IMR-90 (cell line): ENCODE results near the gene POLR2J. TPM values are rescaled to one million over a fixed set of nuclear protein-coding genes. Genes with fewer than 3 reads are reported as not detected.

ENCODE experiments used
- ATAC-seq: fragments of 200-7000 bp; cut with Tn5 transposase; 2 replicates; pipeline ENCODE4 v1.9.1; 2020; ENCODE audit warnings: low read depth, mild to moderate bottlenecking, moderate library complexity
- BruUV-seq: library from RNA; stranded (reverse); fragments of 400-500 nt; replicated peaks from 2 replicates; lab custom pipeline; 2021; lab: Mats Ljungman, UMichigan
- CTCF ChIA-PET: fragments of 300-600 bp; formaldehyde crosslinking; extraction: SDS; loops from one replicate; lab custom pipeline; 2021; ENCODE audit warnings: antibody characterized with exemption; lab: Yijun Ruan, JAX
- POLR2A ChIA-PET: fragments of 300-600 bp; sonication (Branson Sonifier 250); formaldehyde crosslinking; loops from one replicate; lab custom pipeline; 2022; ENCODE audit warnings: antibody characterized with exemption; ENCODE audit not compliant: unreplicated experiment; lab: Charles Lee
- DNase-seq: peaks from one replicate; pipeline ENCODE4 v3.0.0; 2013
- H2AFZ ChIP-seq: replicated peaks from 2 replicates; pipeline ENCODE3; 2013; ENCODE audit warnings: low read length, mild to moderate bottlenecking; ENCODE audit not compliant: poor library complexity
- H2AK5ac ChIP-seq: 2 replicates; pipeline ENCODE4 v1.6.1; 2013; ENCODE audit warnings: low read depth, low read length, inconsistent platforms
- H2AK9ac ChIP-seq: replicated peaks from 2 replicates; pipeline ENCODE3; 2013; ENCODE audit warnings: mild to moderate bottlenecking, low read depth, low read length, moderate library complexity; ENCODE audit not compliant: poor library complexity
- H2BK120ac ChIP-seq: 2 replicates; pipeline ENCODE4 v1.6.1; 2013; ENCODE audit warnings: low read depth, low read length, inconsistent platforms
- H2BK15ac ChIP-seq: 3 replicates; pipeline ENCODE4 v1.6.1; 2013; ENCODE audit warnings: low read depth, low read length, inconsistent platforms
- H2BK20ac ChIP-seq: 2 replicates; pipeline ENCODE4 v1.6.1; 2013; ENCODE audit warnings: low read depth, mild to moderate bottlenecking, inconsistent platforms, low read length, moderate library complexity
- H2BK5ac ChIP-seq: 2 replicates; pipeline ENCODE4 v1.6.1; 2013; ENCODE audit warnings: mild to moderate bottlenecking, low read depth, low read length, inconsistent platforms; ENCODE audit not compliant: poor library complexity, severe bottlenecking
- H3K14ac ChIP-seq: replicated peaks from 2 replicates; pipeline ENCODE4 v1.6.1; 2013; ENCODE audit warnings: low read depth, low read length, inconsistent platforms
- H3K18ac ChIP-seq: 2 replicates; pipeline ENCODE4 v1.6.1; 2013; ENCODE audit warnings: low read depth, low read length, control low read depth
- H3K23ac ChIP-seq: 2 replicates; pipeline ENCODE4 v1.6.1; 2013; ENCODE audit warnings: low read depth, low read length, inconsistent platforms
- H3K27ac ChIP-seq: 2 replicates; pipeline ENCODE4 v1.5.1; 2013; ENCODE audit warnings: mild to moderate bottlenecking, control low read depth, low read length; ENCODE audit not compliant: insufficient read depth
- H3K27me3 ChIP-seq: 2 replicates; pipeline ENCODE4 v1.6.1; 2013; ENCODE audit warnings: low read length; ENCODE audit not compliant: control insufficient read depth, insufficient read depth
- H3K36me3 ChIP-seq: 2 replicates; pipeline ENCODE4 v1.6.1; 2013; ENCODE audit warnings: low read length, mixed read lengths; ENCODE audit not compliant: control insufficient read depth, insufficient read depth
- H3K4ac ChIP-seq: 2 replicates; pipeline ENCODE4 v1.6.1; 2013; ENCODE audit warnings: low read depth, low read length, inconsistent platforms
- H3K4me1 ChIP-seq: 2 replicates; pipeline ENCODE4 v1.6.1; 2013; ENCODE audit warnings: low read length, mixed read lengths; ENCODE audit not compliant: control insufficient read depth, insufficient read depth
- H3K4me2 ChIP-seq: 2 replicates; pipeline ENCODE4 v1.6.1; 2013; ENCODE audit warnings: low read depth, mild to moderate bottlenecking, control low read depth, low read length, moderate library complexity
- H3K4me3 ChIP-seq: 2 replicates; pipeline ENCODE4 v1.5.1; 2013; ENCODE audit warnings: low read depth, mild to moderate bottlenecking, control low read depth, low read length, moderate library complexity; ENCODE audit not compliant: insufficient read depth
- H3K56ac ChIP-seq: 2 replicates; pipeline ENCODE4 v1.6.1; 2013; ENCODE audit warnings: low read length, inconsistent platforms; ENCODE audit not compliant: insufficient read depth; ENCODE audit errors: extremely low read depth
- H3K79me1 ChIP-seq, 2 experiments: 2 replicates each; pipeline ENCODE4 v1.6.1; 2013; ENCODE audit warnings: low read length in 2 of 2, inconsistent platforms in 1 of 2, low read depth in 1 of 2
- H3K9ac ChIP-seq: 2 replicates; pipeline ENCODE4 v1.6.1; 2013; ENCODE audit warnings: low read depth, low read length, control low read depth
- H3K9me1 ChIP-seq: 2 replicates; pipeline ENCODE4 v1.6.1; 2013; ENCODE audit warnings: low read length, inconsistent platforms; ENCODE audit not compliant: insufficient read depth
- H3K9me3 ChIP-seq: 2 replicates; pipeline ENCODE4 v1.6.1; 2013; ENCODE audit warnings: low read length; ENCODE audit not compliant: control insufficient read depth, insufficient read depth
- H4K20me1 ChIP-seq: 2 replicates; pipeline ENCODE4 v1.6.1; 2013; ENCODE audit warnings: low read length, inconsistent platforms; ENCODE audit not compliant: insufficient read depth
- H4K5ac ChIP-seq: 2 replicates; pipeline ENCODE4 v1.6.1; 2013; ENCODE audit warnings: mild to moderate bottlenecking, low read depth, low read length, control low read depth
- H4K8ac ChIP-seq, 2 experiments: 2 replicates each; pipeline ENCODE4 v1.6.1; 2013; ENCODE audit warnings: low read depth in 2 of 2, low read length in 2 of 2, control low read depth in 1 of 2, inconsistent platforms in 1 of 2
- H4K91ac ChIP-seq: 2 replicates; pipeline ENCODE4 v1.6.1; 2013; ENCODE audit warnings: low read depth, low read length, inconsistent platforms; ENCODE audit not compliant: insufficient read depth
- BHLHE40 ChIP-seq: fragments of 150-350 bp; IDR thresholded peaks from 2 replicates; pipeline ENCODE4 v1.6.1; 2016; ENCODE audit warnings: mild to moderate bottlenecking, low read depth, low read length
- CEBPB ChIP-seq: IDR thresholded peaks from 2 replicates; pipeline ENCODE4 v1.6.1; 2012; ENCODE audit warnings: low read depth, low read length, improper control_type of control experiment
- CHD1 ChIP-seq: IDR thresholded peaks from 2 replicates; pipeline ENCODE4 v1.6.1; 2012; ENCODE audit warnings: low read depth, low read length, improper control_type of control experiment
- FOS ChIP-seq: fragments of 150-350 bp; IDR thresholded peaks from 2 replicates; pipeline ENCODE4 v1.6.1; 2016; ENCODE audit warnings: low read depth, low read length
- MAFK ChIP-seq: IDR thresholded peaks from 2 replicates; pipeline ENCODE4 v1.6.1; 2012; ENCODE audit warnings: low read depth, low read length, improper control_type of control experiment
- MAZ ChIP-seq: IDR thresholded peaks from 2 replicates; pipeline ENCODE4 v1.6.1; 2012; ENCODE audit warnings: low read depth, mild to moderate bottlenecking, low read length, improper control_type of control experiment, moderate library complexity, borderline replicate concordance
- MXI1 ChIP-seq: IDR thresholded peaks from 2 replicates; pipeline ENCODE4 v1.6.1; 2012; ENCODE audit warnings: low read depth, mild to moderate bottlenecking, low read length, moderate library complexity, borderline replicate concordance
- NFE2L2 ChIP-seq: fragments of 150-350 bp; IDR thresholded peaks from 2 replicates; pipeline ENCODE4 v1.6.1; 2016; ENCODE audit warnings: low read depth, mild to moderate bottlenecking, low read length
- POLR2A ChIP-seq: IDR thresholded peaks from 2 replicates; pipeline ENCODE4 v1.6.1; 2012; ENCODE audit warnings: mild to moderate bottlenecking, low read depth, low read length
- RAD21 ChIP-seq: IDR thresholded peaks from 2 replicates; pipeline ENCODE4 v1.6.1; 2012; ENCODE audit warnings: low read length, improper control_type of control experiment
- RCOR1 ChIP-seq: IDR thresholded peaks from 2 replicates; pipeline ENCODE4 v1.6.1; 2012; ENCODE audit warnings: mild to moderate bottlenecking, low read length, improper control_type of control experiment; ENCODE audit not compliant: insufficient replicate concordance
- RFX5 ChIP-seq: IDR thresholded peaks from 2 replicates; pipeline ENCODE4 v1.8.0; 2012; ENCODE audit warnings: low read depth, mild to moderate bottlenecking, low read length, moderate library complexity
- SMC3 ChIP-seq: fragments of 150-350 bp; IDR thresholded peaks from 2 replicates; pipeline ENCODE4 v1.6.1; 2016; ENCODE audit warnings: low read depth, mild to moderate bottlenecking, antibody characterized with exemption, low read length, moderate library complexity
- WGBS, 2 experiments: methylation state at CpG; one replicate each; pipeline versions ENCODE4 v1.1.5 to v1.1.7; 2013; ENCODE audit warnings: missing lambda C conversion rate in 2 of 2; ENCODE audit not compliant: insufficient read length in 1 of 2; ENCODE audit errors: extremely low coverage in 2 of 2; 5-methylcytosine and 5-hydroxymethylcytosine counted together
- dilution Hi-C: fragments of 300-500 bp; cut with HindIII; formaldehyde crosslinking; loops from one replicate; pipeline ENCODE4 v1.14.3; 2018; ENCODE audit warnings: low sequenced_read_pairs; ENCODE audit not compliant: unreplicated experiment
- in situ Hi-C: fragments of 300-500 bp; cut with MboI; formaldehyde crosslinking; loops from 3 replicates; pipeline ENCODE4 v1.14.3; 2019; ENCODE audit warnings: low sequenced_read_pairs, inconsistent platforms, mixed read lengths
- intact Hi-C: fragments of 100-400 bp; cut with micrococcal nuclease; formaldehyde crosslinking; loops from 2 replicates; pipeline ENCODE4 v1.10.0; 2022
- polyA plus RNA-seq, 3 experiments: library from polyadenylated mRNA; depleted of rRNA; stranded (reverse); fragments of >200 nt; gene quantifications; 2 replicates each; pipeline ENCODE4 v1.2.3, GENCODE V29; 2012; ENCODE audit warnings: low replicate concordance in 1 of 3
- total RNA-seq: library from RNA; depleted of rRNA; stranded (reverse); fragments of >200 nt; gene quantifications from 2 replicates; pipeline ENCODE4 v1.2.3, GENCODE V29; 2012
- TF ChIP-seq, protein P1 (sequence below): fragments of 150-350 bp; IDR thresholded peaks from 2 replicates; pipeline ENCODE4 v1.6.1; 2016; ENCODE audit warnings: low read depth, mild to moderate bottlenecking, low read length, moderate library complexity, borderline replicate concordance
- TF ChIP-seq, protein P2 (sequence below): fragments of 150-350 bp; IDR thresholded peaks from 2 replicates; pipeline ENCODE4 v1.6.1; 2017; ENCODE audit warnings: mild to moderate bottlenecking, antibody characterized with exemption, low read length, low read depth
- TF ChIP-seq, protein P3 (sequence below): conservative IDR thresholded peaks from 2 replicates; pipeline ENCODE4 v1.5.1; 2012; ENCODE audit warnings: mild to moderate bottlenecking, low read depth, low read length, improper control_type of control experiment

Gene POLR2J
- total and polyA plus RNA-seq, 2 of the 4 experiments (the other 2 are of a cell fraction) = 20.8 to 92.6 TPM

DNA sequence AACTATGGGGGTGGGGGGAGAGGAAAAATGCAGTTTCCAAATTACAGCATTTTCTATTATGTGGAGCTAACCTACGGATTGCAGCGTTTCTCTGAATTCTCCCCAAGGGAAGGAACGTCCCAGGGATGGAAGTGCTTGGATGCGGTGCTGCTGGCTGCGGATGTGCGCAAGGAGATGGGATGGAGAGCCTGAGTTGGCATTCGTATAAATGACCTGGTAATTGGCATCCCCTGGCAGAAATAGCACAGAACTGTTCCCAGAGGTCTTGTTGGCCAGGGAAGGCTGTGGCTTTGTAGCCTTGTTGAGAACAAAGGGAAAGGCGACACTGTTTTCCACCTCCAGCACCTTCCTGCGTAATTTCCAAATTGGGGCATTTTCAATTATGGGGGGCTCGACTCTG lies 42.6 kb downstream of the POLR2J start:
- no peak overlapping the region for H3K23ac ChIP-seq
- no peak overlapping the region for H4K5ac ChIP-seq
- peaks cover 7% of the 10 kb centered on the region for H3K4me1 ChIP-seq
- H3K4me3 ChIP-seq = no peak overlapping the region
- no peaks in the 10 kb centered on the region for H4K20me1 ChIP-seq
- dilution Hi-C loops (no loop called here), intact Hi-C loops (no loop called here), in situ Hi-C loops (no loop called here)
- BruUV-seq = no TSS peak
- CTCF ChIA-PET = no interaction called here
- H3K4ac ChIP-seq = no peak overlapping the region
- peaks cover 8% of the 10 kb centered on the region for H3K9me1 ChIP-seq
- no peak overlapping the region for H3K9ac ChIP-seq
- POLR2A ChIA-PET = no interaction called here
- H3K27me3 ChIP-seq = no peaks in the 10 kb centered on the region
- no peak overlapping the region for H3K18ac ChIP-seq
- H2AK9ac ChIP-seq = peak overlapping the region; percentile 3
- H3K79me1 ChIP-seq = peaks cover 6 to 40% of the 10 kb centered on the region in 2 experiments; a peak in 3 of 4 replicates
- ATAC-seq (no peak), DNase-seq (no peak)
- H2AK5ac ChIP-seq = no peak overlapping the region
- H2BK120ac ChIP-seq = no peak overlapping the region
- 97% methylated on average over 5 of the region's 10 CpGs; no CpG with 5 or more reads in 1 of the 2 experiments for WGBS, 2 experiments
- H2BK15ac ChIP-seq = no peak overlapping the region
- no peaks in the 10 kb centered on the region for H3K9me3 ChIP-seq
- no peak overlapping the region for H4K8ac ChIP-seq
- no peak overlapping the region for H3K4me2 ChIP-seq
- peaks cover 8% of the 10 kb centered on the region for H3K36me3 ChIP-seq
- no peak overlapping the region for H4K91ac ChIP-seq
- no peak overlapping the region for H3K27ac ChIP-seq
- no peak overlapping the region for H2AFZ ChIP-seq
- no peak overlapping the region for H3K14ac ChIP-seq
- no peak overlapping the region for H2BK20ac ChIP-seq
- H3K56ac ChIP-seq = no peak overlapping the region
- no peak overlapping the region for H2BK5ac ChIP-seq
- TF ChIP-seq SMC3 (no peak), NFE2L2 (no peak), BHLHE40 (no peak), CHD1 (no peak), MAZ (no peak), MXI1 (no peak), FOS (no peak), RAD21 (no peak), RFX5 (no peak), MAFK (no peak), CEBPB (no peak), POLR2A (no peak), RCOR1 (no peak)
- TF ChIP-seq, protein P1, sequence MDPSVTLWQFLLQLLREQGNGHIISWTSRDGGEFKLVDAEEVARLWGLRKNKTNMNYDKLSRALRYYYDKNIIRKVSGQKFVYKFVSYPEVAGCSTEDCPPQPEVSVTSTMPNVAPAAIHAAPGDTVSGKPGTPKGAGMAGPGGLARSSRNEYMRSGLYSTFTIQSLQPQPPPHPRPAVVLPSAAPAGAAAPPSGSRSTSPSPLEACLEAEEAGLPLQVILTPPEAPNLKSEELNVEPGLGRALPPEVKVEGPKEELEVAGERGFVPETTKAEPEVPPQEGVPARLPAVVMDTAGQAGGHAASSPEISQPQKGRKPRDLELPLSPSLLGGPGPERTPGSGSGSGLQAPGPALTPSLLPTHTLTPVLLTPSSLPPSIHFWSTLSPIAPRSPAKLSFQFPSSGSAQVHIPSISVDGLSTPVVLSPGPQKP = no peak
- TF ChIP-seq, protein P2, sequence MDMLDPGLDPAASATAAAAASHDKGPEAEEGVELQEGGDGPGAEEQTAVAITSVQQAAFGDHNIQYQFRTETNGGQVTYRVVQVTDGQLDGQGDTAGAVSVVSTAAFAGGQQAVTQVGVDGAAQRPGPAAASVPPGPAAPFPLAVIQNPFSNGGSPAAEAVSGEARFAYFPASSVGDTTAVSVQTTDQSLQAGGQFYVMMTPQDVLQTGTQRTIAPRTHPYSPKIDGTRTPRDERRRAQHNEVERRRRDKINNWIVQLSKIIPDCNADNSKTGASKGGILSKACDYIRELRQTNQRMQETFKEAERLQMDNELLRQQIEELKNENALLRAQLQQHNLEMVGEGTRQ = no peak
- TF ChIP-seq, protein P3, sequence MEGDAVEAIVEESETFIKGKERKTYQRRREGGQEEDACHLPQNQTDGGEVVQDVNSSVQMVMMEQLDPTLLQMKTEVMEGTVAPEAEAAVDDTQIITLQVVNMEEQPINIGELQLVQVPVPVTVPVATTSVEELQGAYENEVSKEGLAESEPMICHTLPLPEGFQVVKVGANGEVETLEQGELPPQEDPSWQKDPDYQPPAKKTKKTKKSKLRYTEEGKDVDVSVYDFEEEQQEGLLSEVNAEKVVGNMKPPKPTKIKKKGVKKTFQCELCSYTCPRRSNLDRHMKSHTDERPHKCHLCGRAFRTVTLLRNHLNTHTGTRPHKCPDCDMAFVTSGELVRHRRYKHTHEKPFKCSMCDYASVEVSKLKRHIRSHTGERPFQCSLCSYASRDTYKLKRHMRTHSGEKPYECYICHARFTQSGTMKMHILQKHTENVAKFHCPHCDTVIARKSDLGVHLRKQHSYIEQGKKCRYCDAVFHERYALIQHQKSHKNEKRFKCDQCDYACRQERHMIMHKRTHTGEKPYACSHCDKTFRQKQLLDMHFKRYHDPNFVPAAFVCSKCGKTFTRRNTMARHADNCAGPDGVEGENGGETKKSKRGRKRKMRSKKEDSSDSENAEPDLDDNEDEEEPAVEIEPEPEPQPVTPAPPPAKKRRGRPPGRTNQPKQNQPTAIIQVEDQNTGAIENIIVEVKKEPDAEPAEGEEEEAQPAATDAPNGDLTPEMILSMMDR = no peak
